ENCODE data around the gene CD8A.
A peak's percentile ranks its signal among the peaks of the same experiment; 100 is the strongest.

The CD8A gene

DNA sequence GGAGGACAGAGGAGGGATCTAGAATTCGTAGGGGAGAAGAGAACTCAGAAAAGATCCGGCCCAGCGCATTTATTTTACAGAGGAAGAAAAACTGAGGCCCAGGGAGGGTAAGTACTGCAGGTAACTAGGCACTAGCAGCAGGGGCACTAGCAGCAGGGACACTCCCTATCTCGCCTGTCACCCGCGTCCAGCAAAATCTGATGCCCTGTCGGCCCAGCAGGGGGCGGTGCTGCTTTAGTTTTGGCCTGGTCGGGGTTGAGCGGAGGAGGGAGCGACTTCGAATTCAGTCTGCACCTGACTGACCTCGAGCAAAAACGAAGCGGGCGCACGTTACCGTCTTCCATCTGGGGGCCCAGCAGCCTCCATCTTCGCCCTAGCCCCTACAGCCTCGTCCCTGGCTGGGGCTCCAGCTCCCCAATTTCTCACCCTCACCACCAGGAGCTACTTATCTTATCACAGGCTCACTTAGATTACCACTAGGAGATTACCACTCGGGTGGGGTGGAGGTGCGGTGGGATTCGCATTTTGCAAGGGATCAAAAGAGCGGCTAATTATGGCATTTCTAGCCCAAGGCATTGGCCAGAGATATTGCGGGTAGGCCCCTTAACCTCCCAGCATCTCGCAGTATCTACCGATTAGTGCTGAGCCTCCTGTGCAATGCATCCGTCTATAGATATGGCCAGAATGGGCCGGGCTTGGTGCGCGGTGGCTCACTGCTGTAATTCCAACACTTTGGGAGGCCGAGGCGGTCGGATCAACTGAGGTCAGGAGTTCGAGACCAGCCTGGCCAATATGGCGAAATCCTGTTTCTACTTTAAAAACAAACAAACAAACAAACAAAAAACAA lies 17.8 kb upstream of the CD8A start:
- DNase-seq: peak; percentile 77 to 88 (median 82)

DNA sequence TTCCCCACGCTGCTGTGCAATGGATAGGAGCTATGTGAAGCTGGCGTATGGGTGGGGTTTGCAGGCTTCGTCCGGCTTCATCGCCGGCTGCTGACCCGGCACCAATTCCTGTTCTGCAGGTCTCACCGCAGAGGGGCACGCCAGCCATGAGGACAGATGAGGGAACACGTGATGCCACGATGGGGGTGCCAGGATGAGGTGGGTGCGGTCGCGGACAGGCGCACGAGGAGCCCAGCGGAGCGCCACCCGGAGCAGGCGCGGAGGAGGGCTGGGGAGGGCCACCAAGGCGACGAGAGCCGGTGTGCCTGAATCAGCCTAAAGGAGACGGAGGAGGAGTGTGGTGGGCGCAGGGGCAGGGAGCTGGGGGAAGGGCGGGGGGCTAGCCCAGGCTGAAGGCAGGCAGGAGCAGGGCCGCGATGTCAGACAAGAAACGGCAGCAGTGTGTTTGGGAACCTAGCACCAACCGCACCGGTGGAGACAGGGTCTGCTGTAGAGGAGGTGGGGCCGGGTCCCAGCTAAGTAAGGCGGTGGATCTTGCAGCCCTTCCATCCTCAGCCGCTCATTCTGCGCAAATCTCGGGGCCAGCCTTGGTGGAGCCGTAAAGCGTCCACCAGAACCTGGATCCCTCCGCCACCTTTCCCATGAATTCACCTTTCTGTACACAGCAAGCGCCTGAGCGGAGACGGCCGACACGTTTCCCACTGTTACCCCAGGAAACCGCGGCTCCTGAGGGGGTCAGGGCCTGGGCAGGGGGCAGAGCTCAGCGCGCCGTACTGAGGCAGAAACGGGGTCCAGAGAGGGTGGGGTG lies 17.0 kb upstream of the CD8A start:
- DNase-seq: peak in 1 of 4 experiments; percentile 18

DNA sequence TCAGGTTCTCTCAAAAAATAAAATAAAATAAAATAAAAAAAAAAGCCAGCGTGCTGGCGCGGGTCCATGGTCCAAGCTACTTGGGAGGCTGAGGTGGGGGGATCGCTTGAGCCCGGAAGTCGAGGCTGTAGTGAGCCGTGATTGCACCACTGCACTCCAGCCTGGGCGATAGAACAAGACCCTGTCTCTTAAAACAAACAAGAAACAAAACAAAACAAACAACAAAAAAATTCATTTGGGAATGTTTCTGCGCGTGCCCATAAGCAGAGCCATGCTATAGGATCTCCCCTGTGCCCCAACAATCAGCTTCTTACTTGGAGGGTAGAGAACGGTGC lies 16.4 kb upstream of the CD8A start:
- DNase-seq: no peak

DNA sequence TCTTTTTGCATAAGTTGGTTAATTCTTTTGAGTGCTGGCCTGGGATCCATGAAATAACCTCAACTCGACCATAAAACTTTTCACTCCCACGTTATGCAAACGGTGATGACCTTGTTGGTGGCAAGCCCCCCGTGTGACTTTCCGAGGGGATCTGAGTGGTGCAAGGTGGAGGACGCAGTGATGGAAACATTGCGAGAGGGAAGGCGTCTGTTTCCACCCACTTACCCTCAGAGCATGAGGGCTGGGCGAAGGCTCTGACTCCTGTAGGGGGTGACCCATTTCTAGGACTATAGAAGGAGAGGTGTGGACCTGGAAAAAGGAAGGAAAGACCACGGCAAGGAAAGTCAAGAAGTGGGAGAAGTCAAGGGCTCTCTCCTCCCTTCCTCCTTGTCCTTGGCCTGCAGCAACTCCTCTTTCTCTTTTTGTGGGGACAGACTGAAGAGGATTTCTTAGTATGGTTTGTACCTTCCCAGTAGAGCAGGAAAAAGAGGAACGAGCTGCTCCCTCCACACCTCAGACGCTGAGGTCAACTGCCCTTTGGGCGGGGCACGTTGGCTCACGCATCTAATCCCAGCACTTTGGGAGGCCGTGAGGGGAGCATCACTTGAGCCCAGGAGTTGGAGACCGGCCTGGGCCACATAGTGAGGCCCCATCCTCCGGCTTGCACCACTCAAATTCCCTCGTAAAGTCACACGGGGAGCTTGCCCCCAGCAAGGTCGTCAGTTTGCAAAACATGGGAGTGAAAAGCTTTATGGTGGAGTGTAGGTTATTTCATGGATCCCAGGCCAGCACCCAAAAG lies 15.5 kb upstream of the CD8A start:
- no peak for DNase-seq

- no peak for DNase-seq
Measured at GRCh38 chr2:86800856-86801567, 10.3 kb upstream of the CD8A start.

DNA sequence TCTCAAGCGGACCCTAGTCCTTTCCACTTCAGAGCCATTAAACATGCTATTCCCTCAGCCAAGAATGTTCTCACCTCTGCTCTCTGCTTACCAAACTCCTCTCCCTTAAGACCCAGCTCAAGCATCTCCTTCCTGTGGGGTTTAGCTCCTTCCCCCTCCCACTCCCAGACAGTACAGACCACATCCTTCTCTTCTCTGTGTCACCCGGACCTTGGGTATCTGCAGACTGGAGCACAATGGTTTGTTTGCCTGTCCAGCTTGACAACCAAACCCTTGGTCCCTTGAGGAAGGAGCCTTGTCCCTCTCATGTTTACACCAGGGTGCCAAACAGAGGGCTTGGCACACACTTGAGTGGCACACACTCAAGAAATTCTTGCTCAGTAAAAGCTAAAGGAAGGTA lies 4.1 kb upstream of the CD8A start:
- no peak for DNase-seq

- no peak for DNase-seq
Measured at GRCh38 chr2:86793752-86794151, 3.0 kb upstream of the CD8A start.

DNA sequence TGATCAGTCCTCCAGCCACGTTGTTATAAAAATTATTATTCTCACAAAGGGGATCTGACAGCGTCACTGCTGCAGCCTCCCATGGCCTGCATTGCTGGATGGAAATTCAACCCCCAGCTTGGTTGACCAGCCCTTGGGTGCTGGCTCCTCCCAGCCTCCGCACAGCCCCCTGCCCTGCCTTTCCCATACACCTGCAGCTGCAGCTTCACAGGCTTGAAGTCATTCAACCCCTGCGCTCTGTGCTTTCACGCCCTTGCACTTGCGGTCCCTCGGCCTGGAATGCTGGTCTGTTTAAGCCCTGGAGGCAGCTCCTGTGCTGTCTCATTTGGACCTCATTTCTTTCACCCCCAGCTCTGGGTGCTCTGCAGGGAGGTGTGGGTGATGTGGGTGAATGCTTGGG lies 860 bp upstream of the CD8A start:
- DNase-seq: no peak

DNA sequence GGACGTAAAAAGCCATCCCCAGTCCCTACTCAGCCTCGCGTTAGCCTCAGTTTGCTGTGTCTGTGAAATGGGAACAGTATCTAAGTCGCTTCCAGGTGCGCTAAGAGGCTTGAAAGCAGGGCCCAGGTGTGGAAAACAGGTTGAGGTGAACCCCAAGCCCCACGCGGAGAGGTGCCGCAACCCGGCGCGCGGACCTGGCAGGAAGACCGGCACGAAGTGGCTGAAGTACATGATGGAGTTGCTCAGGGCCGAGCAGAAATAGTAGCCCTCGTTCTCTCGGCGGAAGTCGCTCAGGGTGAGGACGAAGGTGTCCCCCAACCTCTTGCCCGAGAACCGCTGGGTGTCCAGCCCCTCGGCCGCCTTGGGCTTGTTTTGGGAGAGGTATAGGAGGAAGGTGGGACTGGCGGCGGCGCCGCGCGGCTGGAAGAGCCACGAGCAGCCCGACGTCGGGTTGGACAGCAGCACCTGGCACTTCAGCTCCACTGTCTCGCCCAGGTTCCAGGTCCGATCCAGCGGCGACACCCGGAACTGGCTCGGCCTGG lies 508 bp downstream of the CD8A start:
- no peak for DNase-seq

DNA sequence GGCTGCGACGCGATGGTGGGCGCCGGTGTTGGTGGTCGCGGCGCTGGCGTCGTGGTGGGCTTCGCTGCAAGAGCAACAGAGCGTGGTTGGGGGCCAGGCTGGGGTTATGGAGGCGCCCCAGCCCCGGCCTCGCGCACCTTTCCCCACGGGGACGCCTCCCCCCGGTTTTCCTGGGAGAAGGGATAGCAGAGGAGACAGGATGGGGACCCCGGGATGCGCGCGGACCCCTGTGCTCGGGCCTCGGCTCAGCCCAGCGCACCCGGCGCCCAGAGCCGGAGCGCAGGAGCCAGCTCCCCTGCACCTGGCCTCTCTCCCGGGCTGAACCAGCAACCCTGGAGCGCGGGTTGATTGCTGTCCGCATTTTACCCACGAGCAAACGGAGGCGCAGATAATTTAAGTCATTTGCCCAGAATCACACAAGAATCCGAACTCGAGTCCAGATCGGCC lies 1.0 kb downstream of the CD8A start:
- no peak for DNase-seq

GRCh38 chr2:86788881-86789686 lies 1.6 kb downstream of the CD8A start:
- DNase-seq: no peak

DNA sequence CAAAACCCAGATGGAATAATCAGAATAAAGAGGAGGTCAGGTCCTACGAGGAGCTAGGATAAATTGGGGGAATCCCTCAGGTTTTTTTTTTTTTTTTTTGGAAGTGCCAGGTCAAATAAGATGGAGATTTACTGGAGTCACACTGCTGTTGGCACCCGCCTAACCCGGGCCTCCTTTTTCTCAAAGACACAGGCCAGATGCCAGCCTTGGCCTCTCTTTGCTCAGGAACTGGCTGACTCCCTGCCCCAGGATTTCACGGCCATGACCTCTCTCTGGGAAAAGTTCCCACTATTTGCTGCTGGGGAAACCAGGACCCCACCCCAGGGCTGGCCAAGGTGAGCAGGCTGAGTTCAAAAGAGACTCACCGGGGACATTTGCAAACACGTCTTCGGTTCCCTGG lies 2.5 kb downstream of the CD8A start:
- DNase-seq: no peak

- DNase-seq: no peak
Measured at GRCh38 chr2:86787736-86788135, 3.0 kb downstream of the CD8A start.

DNA sequence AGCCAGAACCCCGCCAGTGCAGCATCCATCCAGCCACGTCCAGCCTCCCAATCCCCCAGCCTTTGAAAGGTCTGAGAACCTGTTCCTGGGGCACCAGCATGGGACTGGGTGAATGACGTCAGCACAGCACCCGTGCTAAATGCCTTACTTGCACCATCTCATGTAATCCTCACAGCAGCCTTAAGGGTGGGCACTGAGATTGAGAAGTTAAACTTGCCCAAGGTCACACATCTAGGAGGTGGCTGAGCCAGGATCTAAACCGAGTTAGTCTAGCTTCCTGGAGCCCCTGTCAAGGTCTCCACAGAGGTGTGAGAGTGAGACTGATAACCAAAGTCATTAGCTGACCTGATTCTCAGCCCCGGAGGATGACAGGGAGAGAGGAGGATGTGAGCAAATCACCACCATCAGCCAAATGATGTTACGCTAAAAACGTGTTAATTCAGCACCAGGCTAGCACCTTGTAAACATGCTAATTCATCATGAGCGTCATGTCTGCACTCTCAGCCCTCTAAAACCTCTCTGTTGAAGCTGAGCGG lies 4.6 kb downstream of the CD8A start:
- no peak for DNase-seq

DNA sequence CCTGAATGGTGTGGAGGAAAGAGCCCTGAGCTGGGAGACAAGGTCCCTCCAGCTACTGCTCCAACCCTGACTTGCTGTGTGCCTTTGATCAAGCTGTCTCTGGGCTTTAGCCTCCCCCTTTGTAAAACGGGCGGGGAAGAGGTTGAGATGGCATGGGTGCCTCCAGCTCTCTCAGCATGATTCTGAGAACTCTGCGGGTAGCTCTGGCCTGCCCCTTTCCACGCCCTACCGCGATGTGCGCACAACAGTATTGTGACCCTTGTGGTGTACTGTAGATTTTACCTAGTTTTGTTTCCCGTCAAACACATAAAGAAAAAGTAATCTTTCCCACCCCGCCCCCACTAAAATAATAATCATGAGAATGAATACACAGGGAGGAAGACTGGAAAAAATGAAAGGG lies 5.3 kb downstream of the CD8A start:
- no peak for DNase-seq

DNA sequence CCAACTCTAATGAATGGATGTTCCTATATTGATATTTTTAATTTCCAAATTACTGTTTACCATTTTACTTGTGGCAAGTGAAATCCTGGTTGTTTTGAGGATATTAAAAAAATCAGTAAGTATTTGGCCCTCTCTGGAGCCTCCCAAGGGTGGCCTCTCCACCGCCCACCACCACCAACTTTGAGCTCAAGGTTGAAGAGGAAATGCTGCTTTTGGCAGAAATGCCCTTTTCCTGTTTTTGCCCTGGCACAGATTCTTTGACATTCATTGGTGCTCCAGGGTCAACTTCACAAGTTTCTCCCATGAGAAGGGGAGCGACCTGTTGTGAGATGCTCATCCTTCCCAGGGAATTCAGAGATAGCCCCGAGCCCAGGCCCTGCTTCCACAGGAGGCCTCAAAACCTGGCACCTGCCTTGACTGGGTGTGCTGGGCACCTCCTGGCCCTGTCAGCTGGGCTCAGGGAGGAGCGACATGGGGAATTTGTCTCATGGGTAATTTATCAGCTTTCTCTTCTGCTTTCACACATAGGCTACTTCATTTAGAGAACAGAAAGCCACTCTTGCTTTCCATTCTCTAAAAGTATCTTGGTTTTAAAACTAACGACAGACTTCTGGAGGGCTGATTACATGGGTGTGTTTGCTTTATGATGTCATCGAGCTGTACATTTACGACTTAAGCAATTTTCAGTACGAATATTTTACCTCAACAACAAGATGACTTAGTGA lies 6.9 kb downstream of the CD8A start:
- DNase-seq: no peak

- no peak for DNase-seq
Measured at GRCh38 chr2:86782748-86783147, 8.0 kb downstream of the CD8A start.

GRCh38 chr2:86781363-86781762 lies 9.3 kb downstream of the CD8A start:
- DNase-seq: no peak

- no peak for DNase-seq
Measured at GRCh38 chr2:86779971-86780370, 10.7 kb downstream of the CD8A start.

GRCh38 chr2:86778957-86779356 lies 11.8 kb downstream of the CD8A start:
- no peak for DNase-seq

DNA sequence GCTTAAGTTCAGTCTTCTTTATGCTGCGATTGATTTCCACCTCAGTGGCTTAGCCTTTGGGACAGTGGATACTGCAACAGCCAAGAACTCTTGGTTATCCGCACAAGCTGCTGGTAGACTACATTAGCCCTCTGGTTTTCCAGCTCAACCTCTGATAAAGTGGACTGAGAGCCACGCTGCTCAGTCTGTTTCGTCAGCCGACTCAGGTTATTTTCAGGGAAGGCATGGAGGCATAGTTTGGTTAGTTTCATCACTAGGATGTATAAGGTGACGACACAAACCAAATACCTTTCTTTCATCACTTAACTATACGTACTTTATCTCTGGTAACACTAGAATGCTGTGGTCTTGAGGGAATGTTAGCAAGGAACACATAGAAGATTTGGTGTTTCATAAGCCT lies 14.2 kb downstream of the CD8A start:
- DNase-seq: no peak

Measured in activated CD4-positive, CD25-positive, alpha-beta regulatory T cell (primary cell).